Mammary microvascular endothelial cell (primary cell): ENCODE measurements around the gene CYBRD1. TPM values are rescaled to one million over a fixed set of nuclear protein-coding genes. Genes with fewer than 3 reads are reported as not detected.

Experiments used
- total RNA-seq: library from RNA; depleted of rRNA; stranded (reverse); fragments of >200 nt; gene quantifications from 2 replicates; pipeline ENCODE4 v1.2.3, GENCODE V29; 2015

CYBRD1 gene, protein sequence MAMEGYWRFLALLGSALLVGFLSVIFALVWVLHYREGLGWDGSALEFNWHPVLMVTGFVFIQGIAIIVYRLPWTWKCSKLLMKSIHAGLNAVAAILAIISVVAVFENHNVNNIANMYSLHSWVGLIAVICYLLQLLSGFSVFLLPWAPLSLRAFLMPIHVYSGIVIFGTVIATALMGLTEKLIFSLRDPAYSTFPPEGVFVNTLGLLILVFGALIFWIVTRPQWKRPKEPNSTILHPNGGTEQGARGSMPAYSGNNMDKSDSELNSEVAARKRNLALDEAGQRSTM
- 9.6 and 10.2 TPM in 2 replicates for total RNA-seq

GRCh38 chr2:171522052-171522787 lies at the start of gene CYBRD1:
Gene CYBRD1 (plus strand): TSS chr2:171522474. CDS start chr2:171522546, 72 bp downstream.

Other genes starting within 250 kb of the CYBRD1 start
- 29.6 and 32.5 TPM in 2 replicates for gene METTL8, start 88.5 kb upstream of the CYBRD1 start, total RNA-seq
- 9.4 and 10.1 TPM in 2 replicates for gene DCAF17, start 88.2 kb upstream of the CYBRD1 start, total RNA-seq
- 143 and 146 TPM in 2 replicates for gene DYNC1I2, start 165.0 kb downstream of the CYBRD1 start, total RNA-seq